PC-9 (cell line): ENCODE results near the gene RTL1. TPM values are rescaled to one million over a fixed set of nuclear protein-coding genes. Genes with fewer than 3 reads are reported as not detected.

Experiments used
- BruUV-seq: library from RNA; stranded (reverse); fragments of 400-500 nt; replicated peaks from 2 replicates; lab custom pipeline; 2021; lab: Mats Ljungman, UMichigan
- CTCF ChIA-PET: fragments of 300-600 bp; sonication (Branson Sonifier 250); formaldehyde crosslinking; loops from one replicate; lab custom pipeline; 2022; ENCODE audit warnings: antibody characterized with exemption; lab: Charles Lee
- POLR2A ChIA-PET: fragments of 300-600 bp; sonication (Branson Sonifier 250); formaldehyde crosslinking; loops from one replicate; lab custom pipeline; 2022; ENCODE audit warnings: antibody characterized with exemption; ENCODE audit not compliant: unreplicated experiment; lab: Charles Lee
- DNase-seq, 2 experiments: peaks; one replicate each; pipeline versions ENCODE4 v3.0.0 to v3.0.0-alpha.2; 2015 to 2022; ENCODE audit warnings: mixed read lengths in 1 of 2
- H2AFZ ChIP-seq: fragments of 200-600 bp; sonication (generic); 2 replicates; pipeline ENCODE4 v1.8.1; 2017; ENCODE audit warnings: antibody characterized with exemption
- H3F3A ChIP-seq: fragments of 200-600 bp; sonication (generic); 2 replicates; pipeline ENCODE4 v1.8.1; 2017; ENCODE audit warnings: antibody characterized with exemption, mild to moderate bottlenecking, low read depth; ENCODE audit not compliant: insufficient read depth
- H3K27ac ChIP-seq: fragments of 200-600 bp; sonication (generic); 2 replicates; pipeline ENCODE4 v1.6.1; 2016; ENCODE audit warnings: mixed run types
- H3K27me3 ChIP-seq: fragments of 200-600 bp; sonication (generic); 2 replicates; pipeline ENCODE4 v1.6.1; 2016; ENCODE audit warnings: low read depth, mixed run types; ENCODE audit not compliant: insufficient read depth
- H3K36me3 ChIP-seq: fragments of 200-600 bp; sonication (generic); 2 replicates; pipeline ENCODE4 v1.6.1; 2016; ENCODE audit warnings: low read depth, mixed run types
- H3K4me1 ChIP-seq: fragments of 200-600 bp; sonication (generic); replicated peaks from 2 replicates; pipeline ENCODE4 v1.6.1; 2016; ENCODE audit warnings: mixed run types; ENCODE audit not compliant: insufficient read depth
- H3K4me2 ChIP-seq: fragments of 200-600 bp; sonication (generic); 2 replicates; pipeline ENCODE4 v1.6.1; 2017; ENCODE audit warnings: mixed run types
- H3K4me3 ChIP-seq: fragments of 200-600 bp; sonication (generic); 2 replicates; pipeline ENCODE4 v1.6.1; 2016; ENCODE audit warnings: mixed run types
- H3K79me2 ChIP-seq: fragments of 200-600 bp; sonication (generic); 2 replicates; pipeline ENCODE4 v1.6.1; 2017; ENCODE audit warnings: low read depth, mixed run types
- H3K9me2 ChIP-seq: fragments of 200-600 bp; sonication (generic); 2 replicates; pipeline ENCODE4 v1.8.1; 2017; ENCODE audit warnings: mild to moderate bottlenecking; ENCODE audit not compliant: insufficient read depth
- H3K9me3 ChIP-seq: fragments of 200-600 bp; sonication (generic); 2 replicates; pipeline ENCODE4 v1.8.1; 2016; ENCODE audit warnings: low read depth; ENCODE audit not compliant: insufficient read depth
- H4K20me1 ChIP-seq: fragments of 200-600 bp; sonication (generic); 2 replicates; pipeline ENCODE4 v1.8.1; 2017; ENCODE audit not compliant: insufficient read depth
- CTCF ChIP-seq: fragments of 200-600 bp; sonication (generic); conservative IDR thresholded peaks from 2 replicates; pipeline ENCODE4 v1.6.1; 2017; ENCODE audit warnings: mixed run types, antibody characterized with exemption, mild to moderate bottlenecking, moderate library complexity
- EZH2 ChIP-seq: fragments of 200-600 bp; sonication (generic); IDR thresholded peaks from 2 replicates; pipeline ENCODE4 v1.8.0; 2017; ENCODE audit warnings: antibody characterized with exemption, low read depth
- intact Hi-C: fragments of 100-400 bp; cut with micrococcal nuclease; formaldehyde crosslinking; loops from one replicate; pipeline ENCODE4 v1.10.0; 2022; ENCODE audit not compliant: unreplicated experiment
- total RNA-seq: library from RNA; stranded (reverse); gene quantifications from 2 replicates; pipeline ENCODE4 v1.2.3, GENCODE V29; 2021

RTL1 gene
- total RNA-seq, 1 experiment from 2014 or later, result not detected

- H3K9me2 ChIP-seq, result no peaks in the 10 kb centered on the region
- no peaks in the 10 kb centered on the region for H3K79me2 ChIP-seq
- H3K27me3 ChIP-seq, result peaks cover 30% of the 10 kb centered on the region
- no peak overlapping the region for H3K27ac ChIP-seq
- no peak overlapping the region for H3K4me2 ChIP-seq
- H2AFZ ChIP-seq, result no peak overlapping the region
- DNase-seq, result no peak
- no peak overlapping the region for H3K4me3 ChIP-seq
- H3K9me3 ChIP-seq, result no peaks in the 10 kb centered on the region
- ChIA-PET CTCF (no interaction called here), POLR2A (no interaction called here)
- H3K36me3 ChIP-seq, result no peaks in the 10 kb centered on the region
- no peaks in the 10 kb centered on the region for H3F3A ChIP-seq
- H3K4me1 ChIP-seq, result no peaks in the 10 kb centered on the region
- H4K20me1 ChIP-seq, result no peaks in the 10 kb centered on the region
- BruUV-seq, result no TSS peak
- intact Hi-C loops, result no loop called here
- TF ChIP-seq EZH2 (no peak), CTCF (no peak)
These were observed 40.7 kb downstream of the RTL1 start for GRCh38 chr14:100862793-100863192.

GRCh38 chr14:100862277-100862676 is 41.2 kb downstream of the RTL1 start:
- BruUV-seq, result no TSS peak
- no peak for TF ChIP-seq CTCF
- Histone ChIP-seq H2AFZ (no peak overlapping the region), H3K9me3 (no peaks in the 10 kb centered on the region), H3K4me2 (no peak overlapping the region), H3K4me3 (no peak overlapping the region), H3K27me3 (peaks cover 32% of the 10 kb centered on the region), H3K27ac (no peak overlapping the region), H3K4me1 (no peaks in the 10 kb centered on the region), H3K79me2 (no peaks in the 10 kb centered on the region), H3K36me3 (no peaks in the 10 kb centered on the region), H3K9me2 (no peaks in the 10 kb centered on the region), H4K20me1 (no peaks in the 10 kb centered on the region), H3F3A (no peaks in the 10 kb centered on the region)
- ChIA-PET POLR2A (no interaction called here), CTCF (no interaction called here)
- intact Hi-C loops, result no loop called here
- no peak for DNase-seq

GRCh38 chr14:100861937-100862247 is 41.6 kb downstream of the RTL1 start:
- Histone ChIP-seq H3K4me1 (no peaks in the 10 kb centered on the region), H3K4me3 (no peak overlapping the region), H2AFZ (no peak overlapping the region), H3K27me3 (peaks cover 36% of the 10 kb centered on the region), H3F3A (no peaks in the 10 kb centered on the region), H3K27ac (no peak overlapping the region), H3K9me3 (no peaks in the 10 kb centered on the region), H3K79me2 (no peaks in the 10 kb centered on the region), H3K9me2 (no peaks in the 10 kb centered on the region), H4K20me1 (no peaks in the 10 kb centered on the region), H3K36me3 (no peaks in the 10 kb centered on the region), H3K4me2 (no peak overlapping the region)
- ChIA-PET CTCF (no interaction called here), POLR2A (no interaction called here)
- intact Hi-C loops, result no loop called here
- no peak for DNase-seq
- no TSS peak for BruUV-seq
- TF ChIP-seq EZH2, result no peak
- TF ChIP-seq CTCF, result no peak
